Brain microvascular endothelial cell (primary cell): ENCODE data around the gene ATXN7.

Experiments
- DNase-seq: peaks from one replicate; pipeline ENCODE4 v3.0.0-alpha.2; 2020
- H3K27ac ChIP-seq: fragments of 250-450 bp; sonication (Bioruptor Pico); 2 replicates; pipeline ENCODE4 v1.5.1; 2020; ENCODE audit warnings: mild to moderate bottlenecking, moderate library complexity
- H3K27me3 ChIP-seq: fragments of 250-450 bp; sonication (Bioruptor Pico); replicated peaks from 2 replicates; pipeline ENCODE4 v1.5.1; 2020; ENCODE audit warnings: mild to moderate bottlenecking
- H3K36me3 ChIP-seq: fragments of 250-450 bp; sonication (Bioruptor Pico); replicated peaks from 2 replicates; pipeline ENCODE4 v1.5.1; 2020; ENCODE audit warnings: mild to moderate bottlenecking
- H3K4me3 ChIP-seq: 2 replicates; pipeline ENCODE4 v1.5.1; 2011; ENCODE audit warnings: low read depth, mild to moderate bottlenecking, control low read depth, low read length, moderate library complexity
- CTCF ChIP-seq: IDR thresholded peaks from 2 replicates; pipeline ENCODE4 v1.5.1; 2011; ENCODE audit warnings: low read depth, mild to moderate bottlenecking, moderate library complexity, low read length, control low read depth, inconsistent platforms; ENCODE audit errors: missing control alignments
- in situ Hi-C: cut with HindIII; loops from 2 replicates; pipeline ENCODE4 v1.10.0; 2017; ENCODE audit warnings: low sequenced_read_pairs, low pct_ligation_motif_present

Gene ATXN7

GRCh38 chr3:63966007-63966406 lies 102.3 kb downstream of the ATXN7 start:
- in situ Hi-C loops, result no loop called here
- H3K27me3 ChIP-seq, result no peaks in the 10 kb centered on the region
- no peak for DNase-seq
- no peak overlapping the region for H3K4me3 ChIP-seq
- TF ChIP-seq CTCF, result no peak
- no peak overlapping the region for H3K27ac ChIP-seq
- no peaks in the 10 kb centered on the region for H3K36me3 ChIP-seq

GRCh38 chr3:63966871-63967270 lies 103.2 kb downstream of the ATXN7 start:
- no peak for TF ChIP-seq CTCF
- Histone ChIP-seq H3K27me3 (no peaks in the 10 kb centered on the region), H3K27ac (no peak overlapping the region), H3K4me3 (no peak overlapping the region), H3K36me3 (no peaks in the 10 kb centered on the region)
- no peak for DNase-seq
- in situ Hi-C loops, result no loop called here

GRCh38 chr3:63967675-63968611 lies 104.3 kb downstream of the ATXN7 start:
- no peaks in the 10 kb centered on the region for H3K36me3 ChIP-seq
- in situ Hi-C loops, result no loop called here
- H3K4me3 ChIP-seq, result peak overlapping the region; percentile 1
- no peaks in the 10 kb centered on the region for H3K27me3 ChIP-seq
- peak overlapping the region; percentile 69 for H3K27ac ChIP-seq
- DNase-seq, result peak; percentile 51
- TF ChIP-seq CTCF, result no peak

GRCh38 chr3:63968612-63969350 lies 105.1 kb downstream of the ATXN7 start:
- no peak overlapping the region for H3K4me3 ChIP-seq
- in situ Hi-C loops, result no loop called here
- no peaks in the 10 kb centered on the region for H3K36me3 ChIP-seq
- no peaks in the 10 kb centered on the region for H3K27me3 ChIP-seq
- DNase-seq, result no peak
- H3K27ac ChIP-seq, result peak overlapping the region; percentile 69
- no peak for TF ChIP-seq CTCF

- in situ Hi-C loops, result no loop called here
- no peak for TF ChIP-seq CTCF
- Histone ChIP-seq H3K4me3 (no peak overlapping the region), H3K27me3 (no peaks in the 10 kb centered on the region), H3K36me3 (no peaks in the 10 kb centered on the region), H3K27ac (no peak overlapping the region)
- DNase-seq, result no peak
Measured at GRCh38 chr3:63969876-63970275, 106.2 kb downstream of the ATXN7 start.
